ENCODE data around the gene SF3B1.
"Not testable (repeated sequence)": the region's sequence is repeated elsewhere in the genome, so short reads cannot be mapped to it uniquely, and the experiment has no call there.

Gene SF3B1

DNA sequence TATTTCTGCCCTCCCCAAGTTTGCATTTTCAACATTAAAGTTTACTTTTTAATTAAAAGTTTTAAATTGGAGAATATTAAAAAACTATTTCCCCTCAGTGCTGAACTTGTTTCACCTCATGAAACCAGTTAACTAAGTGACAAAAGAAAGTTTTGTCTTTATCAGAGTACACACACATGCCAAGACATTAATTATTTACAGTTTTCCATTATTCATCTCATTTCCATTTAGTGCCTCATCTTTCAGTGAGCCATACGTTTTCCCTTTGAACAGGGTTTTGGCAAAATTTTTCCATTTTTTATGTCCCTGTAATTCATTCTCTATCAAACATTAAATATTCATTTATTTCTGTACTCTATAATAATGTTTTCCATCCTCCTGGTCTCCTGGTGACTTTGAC lies 53.2 kb downstream of the SF3B1 start:
- no peak overlapping the region for H2BK12ac ChIP-seq (ENCODE audit: low read length in 2 of 2)
- no peak overlapping the region for H3K4ac ChIP-seq (ENCODE audit: low read depth in 1 of 2, low read length in 2 of 2)
- no peak overlapping the region for H2BK120ac ChIP-seq (ENCODE audit: low read depth, low read length)
- DNase-seq: no peak
- H3K27ac ChIP-seq (ENCODE audit: low read length, poor library complexity, severe bottlenecking): no peak overlapping the region
- no peak overlapping the region for H4K8ac ChIP-seq (ENCODE audit: low read length)
- no peaks in the 10 kb centered on the region for H3K9me3 ChIP-seq (ENCODE audit: control insufficient read depth, low read length)
- H3K79me1 ChIP-seq (replicated peaks; ENCODE audit: low read length, poor library complexity, severe bottlenecking): no peaks in the 10 kb centered on the region
- no peak overlapping the region for H3K4me3 ChIP-seq (ENCODE audit: insufficient read depth in 1 of 2, low read depth in 1 of 2, low read length in 2 of 2)
- no peak overlapping the region for H2BK5ac ChIP-seq (ENCODE audit: low read depth, low read length, poor library complexity, severe bottlenecking)
- no peak overlapping the region for H4K91ac ChIP-seq (ENCODE audit: low read length)
- no peak overlapping the region for H2AFZ ChIP-seq (ENCODE audit: low read depth, low read length)
- no peaks in the 10 kb centered on the region for H3K27me3 ChIP-seq (ENCODE audit: control insufficient read depth in 1 of 2, insufficient read depth in 1 of 2, low read length in 2 of 2)
- H2BK15ac ChIP-seq (ENCODE audit: low read depth, poor library complexity, severe bottlenecking): no peak overlapping the region
- no peak overlapping the region for H3K9ac ChIP-seq (ENCODE audit: low read length)
- no peaks in the 10 kb centered on the region for H3K36me3 ChIP-seq (ENCODE audit: control insufficient read depth in 1 of 2, insufficient read depth in 2 of 2, low read depth in 1 of 2, low read length in 2 of 2)
- H3K18ac ChIP-seq (ENCODE audit: low read depth in 1 of 2, low read length in 2 of 2): no peak overlapping the region
- no peak overlapping the region for H3K4me2 ChIP-seq (ENCODE audit: low read length, poor library complexity, severe bottlenecking)
- H3K23ac ChIP-seq (ENCODE audit: low read length in 2 of 2): no peak overlapping the region
- no peak overlapping the region for H2AK5ac ChIP-seq (ENCODE audit: low read length, severe bottlenecking)
- no peak overlapping the region for H3K14ac ChIP-seq (ENCODE audit: low read length in 2 of 2)
- peaks cover 9% of the 10 kb centered on the region for H3K4me1 ChIP-seq (ENCODE audit: control insufficient read depth, insufficient read depth, low read depth, low read length)
- WGBS: 79% methylated on average over 1 of the region's 1 CpG

DNA sequence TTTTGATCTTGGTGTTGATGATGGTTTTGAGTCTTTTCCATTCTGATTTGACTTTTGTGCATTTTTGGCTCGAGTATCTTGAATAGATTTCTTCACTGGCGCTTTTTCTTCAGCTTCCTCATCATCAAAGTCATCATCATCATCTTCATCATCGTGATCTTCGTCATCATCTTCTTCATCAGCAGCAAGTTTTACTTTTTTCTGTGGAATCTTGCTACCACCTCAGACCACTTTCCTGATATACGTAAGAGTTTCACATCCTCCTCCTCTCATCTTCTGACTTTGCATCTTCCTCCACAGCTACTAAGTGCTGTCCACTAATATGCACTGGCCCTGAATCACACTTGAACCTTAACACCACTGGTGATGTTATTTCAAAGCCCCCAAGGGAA lies 54.9 kb downstream of the SF3B1 start:
- H3K4me3 ChIP-seq (ENCODE audit: insufficient read depth in 1 of 2, low read depth in 1 of 2, low read length in 2 of 2); H3K4me1 ChIP-seq (ENCODE audit: control insufficient read depth, insufficient read depth, low read depth, low read length); H3K36me3 ChIP-seq (ENCODE audit: control insufficient read depth in 1 of 2, insufficient read depth in 2 of 2, low read depth in 1 of 2, low read length in 2 of 2): not testable (repeated sequence)

DNA sequence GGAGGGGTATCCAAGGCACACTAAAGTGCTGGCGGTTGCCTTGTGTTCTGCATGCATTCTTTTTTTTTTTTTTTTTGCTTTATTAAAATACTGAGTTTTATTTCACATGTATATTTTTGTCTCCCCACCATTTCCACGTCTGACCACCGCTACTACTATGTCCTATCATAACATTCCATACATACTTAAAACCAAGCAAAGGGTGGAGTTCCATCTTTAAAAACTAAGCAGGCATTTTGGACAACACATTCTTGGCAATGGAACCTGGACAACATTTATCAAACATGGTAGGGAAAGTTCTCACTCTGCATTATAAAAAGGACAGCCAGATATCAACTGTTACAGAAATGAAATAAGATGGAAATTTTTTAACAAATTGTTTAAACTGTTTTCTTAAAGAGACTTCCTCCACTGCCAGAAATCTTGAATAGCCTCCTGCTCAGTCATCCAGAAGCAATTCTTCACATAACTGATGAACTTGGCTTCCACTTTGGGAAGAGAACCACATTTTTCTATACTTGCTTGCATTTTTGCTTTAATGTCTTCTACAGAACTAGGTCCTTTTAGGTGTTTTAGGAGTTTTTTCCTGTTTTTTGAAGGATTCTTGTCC lies 55.4 kb downstream of the SF3B1 start:
- not testable (repeated sequence) for H4K91ac ChIP-seq (ENCODE audit: low read length); H3K4ac ChIP-seq (ENCODE audit: low read depth in 1 of 2, low read length in 2 of 2); H2BK15ac ChIP-seq (ENCODE audit: low read depth, poor library complexity, severe bottlenecking); H4K8ac ChIP-seq (ENCODE audit: low read length); H2BK12ac ChIP-seq (ENCODE audit: low read length in 2 of 2); H3K14ac ChIP-seq (ENCODE audit: low read length in 2 of 2); H3K9ac ChIP-seq (ENCODE audit: low read length); H3K18ac ChIP-seq (ENCODE audit: low read depth in 1 of 2, low read length in 2 of 2); H2BK120ac ChIP-seq (ENCODE audit: low read depth, low read length); H3K79me1 ChIP-seq (replicated peaks; ENCODE audit: low read length, poor library complexity, severe bottlenecking); H3K4me1 ChIP-seq (ENCODE audit: control insufficient read depth, insufficient read depth, low read depth, low read length); H2AFZ ChIP-seq (ENCODE audit: low read depth, low read length); H3K36me3 ChIP-seq (ENCODE audit: control insufficient read depth in 1 of 2, insufficient read depth in 2 of 2, low read depth in 1 of 2, low read length in 2 of 2); H3K23ac ChIP-seq (ENCODE audit: low read length in 2 of 2); H3K4me2 ChIP-seq (ENCODE audit: low read length, poor library complexity, severe bottlenecking); H3K27ac ChIP-seq (ENCODE audit: low read length, poor library complexity, severe bottlenecking); H2BK5ac ChIP-seq (ENCODE audit: low read depth, low read length, poor library complexity, severe bottlenecking); DNase-seq; H3K4me3 ChIP-seq (ENCODE audit: insufficient read depth in 1 of 2, low read depth in 1 of 2, low read length in 2 of 2); H3K9me3 ChIP-seq (ENCODE audit: control insufficient read depth, low read length); H2AK5ac ChIP-seq (ENCODE audit: low read length, severe bottlenecking); H3K27me3 ChIP-seq (ENCODE audit: control insufficient read depth in 1 of 2, insufficient read depth in 1 of 2, low read length in 2 of 2)
- WGBS: no CpG with 5 or more reads among the region's 3 CpGs

More for the DNA sequence above, 54.9 kb downstream of the SF3B1 start:
- not testable (repeated sequence) for H2BK15ac ChIP-seq (ENCODE audit: low read depth, poor library complexity, severe bottlenecking); H4K91ac ChIP-seq (ENCODE audit: low read length); H2AK5ac ChIP-seq (ENCODE audit: low read length, severe bottlenecking); H3K4ac ChIP-seq (ENCODE audit: low read depth in 1 of 2, low read length in 2 of 2); H2BK5ac ChIP-seq (ENCODE audit: low read depth, low read length, poor library complexity, severe bottlenecking); DNase-seq; H3K14ac ChIP-seq (ENCODE audit: low read length in 2 of 2); H3K9ac ChIP-seq (ENCODE audit: low read length); H3K18ac ChIP-seq (ENCODE audit: low read depth in 1 of 2, low read length in 2 of 2); H3K79me1 ChIP-seq (replicated peaks; ENCODE audit: low read length, poor library complexity, severe bottlenecking); H2BK120ac ChIP-seq (ENCODE audit: low read depth, low read length); H3K27me3 ChIP-seq (ENCODE audit: control insufficient read depth in 1 of 2, insufficient read depth in 1 of 2, low read length in 2 of 2); H3K9me3 ChIP-seq (ENCODE audit: control insufficient read depth, low read length); H2AFZ ChIP-seq (ENCODE audit: low read depth, low read length); H2BK12ac ChIP-seq (ENCODE audit: low read length in 2 of 2); H3K27ac ChIP-seq (ENCODE audit: low read length, poor library complexity, severe bottlenecking); H3K4me2 ChIP-seq (ENCODE audit: low read length, poor library complexity, severe bottlenecking); H3K23ac ChIP-seq (ENCODE audit: low read length in 2 of 2); H4K8ac ChIP-seq (ENCODE audit: low read length)
- 92% methylated on average over 5 of the region's 5 CpGs for WGBS

DNA sequence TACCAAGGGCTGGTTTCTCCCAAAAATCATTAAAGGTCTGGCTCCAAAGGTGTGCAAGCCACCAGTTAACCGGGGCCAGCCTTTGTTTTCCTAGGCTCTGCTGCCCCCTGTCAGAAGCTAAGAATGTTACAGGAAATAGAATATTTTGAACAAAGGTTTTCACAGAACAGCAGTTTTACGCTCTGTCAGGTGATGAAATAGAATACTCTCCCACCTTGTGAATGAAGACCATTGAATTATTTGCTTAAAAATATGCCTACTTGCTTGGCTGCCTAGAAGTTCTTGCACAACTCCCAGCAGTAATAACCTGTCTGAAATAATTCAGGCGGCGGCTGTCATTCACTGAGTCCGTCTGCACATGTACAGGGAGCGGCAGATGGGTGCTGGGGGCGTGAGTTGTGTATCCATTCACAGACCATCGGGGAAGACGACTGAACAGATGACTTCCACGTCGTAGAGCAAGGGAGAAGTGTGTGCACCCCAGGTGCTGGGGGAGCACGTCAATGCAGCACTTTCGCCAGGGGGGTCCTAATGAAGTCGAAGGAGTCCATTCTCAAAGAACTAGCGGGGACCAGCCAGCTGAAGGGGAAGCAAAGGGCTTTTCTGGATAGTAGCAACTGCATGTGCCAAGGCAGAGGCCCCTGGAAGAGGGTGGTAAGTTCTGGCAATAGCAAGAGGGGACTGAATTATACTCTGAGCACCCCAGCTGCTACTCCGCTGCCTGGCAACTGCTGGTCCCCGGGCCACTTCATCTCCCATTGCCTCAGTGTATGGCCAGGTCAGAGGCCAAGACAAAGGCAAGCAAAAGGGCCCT lies 56.1 kb downstream of the SF3B1 start:
- WGBS: 70% methylated on average over 17 of the region's 17 CpGs
- H3K23ac ChIP-seq (ENCODE audit: low read length in 2 of 2): no peak overlapping the region
- H3K14ac ChIP-seq (ENCODE audit: low read length in 2 of 2): no peak overlapping the region
- H2BK12ac ChIP-seq (ENCODE audit: low read length in 2 of 2): no peak overlapping the region
- no peak overlapping the region for H3K4ac ChIP-seq (ENCODE audit: low read depth in 1 of 2, low read length in 2 of 2)
- no peak overlapping the region for H2AFZ ChIP-seq (ENCODE audit: low read depth, low read length)
- H4K91ac ChIP-seq (ENCODE audit: low read length): peak overlapping the region; percentile 8
- H4K8ac ChIP-seq (ENCODE audit: low read length): no peak overlapping the region
- no peaks in the 10 kb centered on the region for H3K36me3 ChIP-seq (ENCODE audit: control insufficient read depth in 1 of 2, insufficient read depth in 2 of 2, low read depth in 1 of 2, low read length in 2 of 2)
- H3K18ac ChIP-seq (ENCODE audit: low read depth in 1 of 2, low read length in 2 of 2): no peak overlapping the region
- H3K79me1 ChIP-seq (replicated peaks; ENCODE audit: low read length, poor library complexity, severe bottlenecking): no peaks in the 10 kb centered on the region
- H2AK5ac ChIP-seq (ENCODE audit: low read length, severe bottlenecking): peak overlapping the region; percentile 17
- no peaks in the 10 kb centered on the region for H3K9me3 ChIP-seq (ENCODE audit: control insufficient read depth, low read length)
- H3K4me1 ChIP-seq (ENCODE audit: control insufficient read depth, insufficient read depth, low read depth, low read length): peaks cover 9% of the 10 kb centered on the region
- DNase-seq: peak; percentile 49
- H3K4me3 ChIP-seq (ENCODE audit: insufficient read depth in 1 of 2, low read depth in 1 of 2, low read length in 2 of 2): no peak overlapping the region
- H2BK120ac ChIP-seq (ENCODE audit: low read depth, low read length): no peak overlapping the region
- no peaks in the 10 kb centered on the region for H3K27me3 ChIP-seq (ENCODE audit: control insufficient read depth in 1 of 2, insufficient read depth in 1 of 2, low read length in 2 of 2)
- peak overlapping the region; percentile 1 for H3K9ac ChIP-seq (ENCODE audit: low read length)
- peak overlapping the region; percentile 10 for H3K27ac ChIP-seq (ENCODE audit: low read length, poor library complexity, severe bottlenecking)
- no peak overlapping the region for H2BK15ac ChIP-seq (ENCODE audit: low read depth, poor library complexity, severe bottlenecking)
- H2BK5ac ChIP-seq (ENCODE audit: low read depth, low read length, poor library complexity, severe bottlenecking): no peak overlapping the region
- no peak overlapping the region for H3K4me2 ChIP-seq (ENCODE audit: low read length, poor library complexity, severe bottlenecking)

Measured in mesenchymal stem cell (in vitro differentiated cells and primary cell).